AG09309 (cell line): ENCODE data around the gene S100A10.

ENCODE experiments used
- DNase-seq: peaks from one replicate; pipeline ENCODE4 v3.0.0-alpha.2; 2010; ENCODE audit warnings: low read depth
- H3K4me3 ChIP-seq: 2 replicates; pipeline ENCODE4 v1.5.1; 2011; ENCODE audit warnings: mild to moderate bottlenecking, low read depth, low read length, moderate library complexity; ENCODE audit not compliant: control insufficient read depth
- TF ChIP-seq, protein P1 (sequence below): IDR thresholded peaks from 2 replicates; pipeline ENCODE4 v1.5.1; 2011; ENCODE audit warnings: mild to moderate bottlenecking, low read depth, low read length, inconsistent platforms; ENCODE audit not compliant: insufficient read depth, control insufficient read depth; ENCODE audit errors: missing control alignments

Gene S100A10

DNA sequence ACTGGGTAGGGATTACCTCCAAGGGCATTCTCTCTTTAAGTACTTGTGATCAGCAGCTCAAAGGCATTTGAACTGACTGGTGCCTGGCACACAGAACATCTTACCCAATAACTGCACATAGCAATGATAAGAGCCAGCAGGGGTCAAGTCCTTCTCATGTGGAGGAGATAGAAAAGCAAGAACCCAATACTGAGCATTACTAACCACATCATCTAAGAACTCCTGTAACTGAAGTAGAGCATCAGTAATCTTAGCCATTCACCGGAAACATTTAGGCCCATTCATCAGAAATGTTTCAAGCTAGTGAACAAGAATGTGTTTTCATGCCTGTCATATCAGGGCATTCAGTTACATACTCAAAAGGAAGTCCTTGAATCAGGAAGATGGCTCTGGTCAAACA lies 50.8 kb downstream of the S100A10 start:
- TF ChIP-seq, protein P1, sequence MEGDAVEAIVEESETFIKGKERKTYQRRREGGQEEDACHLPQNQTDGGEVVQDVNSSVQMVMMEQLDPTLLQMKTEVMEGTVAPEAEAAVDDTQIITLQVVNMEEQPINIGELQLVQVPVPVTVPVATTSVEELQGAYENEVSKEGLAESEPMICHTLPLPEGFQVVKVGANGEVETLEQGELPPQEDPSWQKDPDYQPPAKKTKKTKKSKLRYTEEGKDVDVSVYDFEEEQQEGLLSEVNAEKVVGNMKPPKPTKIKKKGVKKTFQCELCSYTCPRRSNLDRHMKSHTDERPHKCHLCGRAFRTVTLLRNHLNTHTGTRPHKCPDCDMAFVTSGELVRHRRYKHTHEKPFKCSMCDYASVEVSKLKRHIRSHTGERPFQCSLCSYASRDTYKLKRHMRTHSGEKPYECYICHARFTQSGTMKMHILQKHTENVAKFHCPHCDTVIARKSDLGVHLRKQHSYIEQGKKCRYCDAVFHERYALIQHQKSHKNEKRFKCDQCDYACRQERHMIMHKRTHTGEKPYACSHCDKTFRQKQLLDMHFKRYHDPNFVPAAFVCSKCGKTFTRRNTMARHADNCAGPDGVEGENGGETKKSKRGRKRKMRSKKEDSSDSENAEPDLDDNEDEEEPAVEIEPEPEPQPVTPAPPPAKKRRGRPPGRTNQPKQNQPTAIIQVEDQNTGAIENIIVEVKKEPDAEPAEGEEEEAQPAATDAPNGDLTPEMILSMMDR = no peak
- no peak for DNase-seq
- no peak overlapping the region for H3K4me3 ChIP-seq

DNA sequence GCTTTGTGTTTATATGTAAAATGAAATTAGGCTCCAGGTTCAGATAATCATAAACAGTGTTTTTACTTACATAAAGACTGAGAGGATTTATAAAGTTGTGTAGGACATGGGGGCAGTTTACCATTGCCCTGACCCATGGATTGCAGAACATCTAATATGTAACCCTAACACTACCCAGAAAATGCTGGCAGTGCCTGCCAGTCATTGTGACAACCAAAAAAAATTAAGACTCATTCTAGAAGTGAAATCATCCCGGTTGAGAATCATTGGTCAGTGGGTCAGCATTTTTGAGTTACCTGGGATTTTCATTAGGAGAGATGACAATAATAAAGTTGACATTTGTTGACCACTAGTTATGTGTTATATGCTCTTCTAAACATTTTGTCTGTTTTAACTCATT lies 53.1 kb downstream of the S100A10 start:
- DNase-seq = no peak
- TF ChIP-seq, protein P1 = no peak
- H3K4me3 ChIP-seq = no peak overlapping the region

DNA sequence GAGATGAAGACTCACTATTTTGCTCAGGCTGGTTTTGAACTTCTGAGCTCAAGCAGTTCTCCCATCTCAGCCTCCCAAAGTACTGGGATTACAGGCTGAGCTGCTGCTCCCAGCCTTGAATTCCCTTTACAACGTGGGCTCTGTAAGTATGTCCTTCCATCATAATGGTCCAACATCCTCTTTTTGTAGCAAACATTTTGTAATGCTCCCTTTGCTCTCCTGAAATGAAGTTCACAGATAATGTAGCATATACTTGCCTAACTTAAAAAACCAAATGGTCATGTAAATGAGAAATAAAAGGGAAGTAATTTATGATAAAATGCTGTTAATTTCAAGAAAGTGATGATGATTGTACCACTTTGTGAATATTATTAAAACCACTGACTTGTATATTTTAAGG lies 53.9 kb downstream of the S100A10 start:
- no peak for DNase-seq
- no peak overlapping the region for H3K4me3 ChIP-seq
- TF ChIP-seq, protein P1 = no peak

DNA sequence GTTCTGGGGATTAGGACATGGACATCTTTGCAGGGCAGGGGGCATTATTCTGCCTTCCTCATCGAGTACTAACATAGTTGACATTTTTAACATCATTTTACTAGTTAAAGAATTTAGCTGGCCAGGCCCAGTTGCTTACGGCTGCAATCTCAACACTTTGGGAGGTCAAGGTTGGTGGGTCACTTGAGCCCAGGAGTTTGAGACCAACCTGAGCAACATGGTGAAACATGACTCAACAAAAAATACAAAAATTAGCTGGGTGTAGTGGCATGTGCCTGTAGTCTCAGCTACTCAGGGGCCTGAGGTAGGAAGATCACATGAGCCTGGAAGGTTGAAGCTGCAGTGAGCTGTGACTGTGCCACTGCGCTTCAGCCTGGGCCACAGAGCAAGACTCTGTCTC lies 54.5 kb downstream of the S100A10 start:
- H3K4me3 ChIP-seq = no peak overlapping the region
- TF ChIP-seq, protein P1 = no peak
- DNase-seq = no peak

DNA sequence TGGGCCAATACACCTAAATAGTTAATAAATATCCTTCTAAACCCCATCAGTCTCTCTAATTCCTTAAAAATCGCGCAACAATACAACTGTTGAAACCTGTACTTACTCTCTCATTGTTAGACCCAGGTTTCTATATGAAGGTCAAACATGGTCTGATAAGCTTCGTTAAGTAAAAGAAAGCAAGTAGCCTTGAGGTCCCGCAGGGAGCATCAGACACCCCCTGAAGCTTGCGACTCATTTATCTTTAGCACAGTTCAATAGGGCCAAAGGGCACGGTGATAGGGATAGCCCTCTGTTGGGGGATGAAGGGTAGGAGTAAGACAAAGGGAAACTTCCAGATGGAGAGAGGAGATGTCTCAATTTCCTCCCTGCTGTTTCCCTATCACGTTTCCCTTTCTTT lies 57.0 kb downstream of the S100A10 start:
- H3K4me3 ChIP-seq = no peak overlapping the region
- TF ChIP-seq, protein P1 = no peak
- no peak for DNase-seq

DNA sequence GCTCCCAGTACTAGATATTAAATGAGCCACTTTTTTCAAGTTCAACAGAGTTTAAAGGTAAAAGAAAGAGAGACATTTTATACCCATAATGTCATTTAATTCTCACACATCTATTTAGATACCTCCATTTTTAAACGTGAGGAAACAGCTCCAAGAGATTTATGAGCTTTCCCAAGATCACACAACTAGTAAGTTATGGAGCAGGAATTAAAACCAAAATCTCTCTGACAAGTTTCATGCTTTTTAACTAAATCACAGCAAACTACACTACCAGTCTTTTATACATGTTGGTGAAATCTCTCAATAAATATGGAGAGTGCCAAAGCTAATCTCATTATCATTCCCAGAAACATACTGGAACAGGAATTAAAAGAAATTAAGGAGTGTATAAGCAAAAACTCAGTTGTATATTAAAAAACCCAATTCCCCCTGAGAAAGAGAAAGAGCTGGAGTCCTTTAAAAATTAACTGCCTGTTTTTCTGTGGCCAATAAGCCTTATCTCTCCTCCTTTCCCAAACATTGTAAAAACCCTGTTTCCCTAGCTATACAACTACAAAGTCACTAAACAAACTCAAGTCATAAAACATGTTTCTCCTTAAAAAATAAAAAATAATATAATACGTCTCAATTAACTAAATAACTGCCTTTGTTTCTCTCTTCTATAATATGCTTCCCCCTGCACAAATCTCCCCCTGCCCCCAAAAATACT lies 57.6 kb downstream of the S100A10 start:
- no peak for DNase-seq
- TF ChIP-seq, protein P1 = no peak
- H3K4me3 ChIP-seq = no peak overlapping the region

DNA sequence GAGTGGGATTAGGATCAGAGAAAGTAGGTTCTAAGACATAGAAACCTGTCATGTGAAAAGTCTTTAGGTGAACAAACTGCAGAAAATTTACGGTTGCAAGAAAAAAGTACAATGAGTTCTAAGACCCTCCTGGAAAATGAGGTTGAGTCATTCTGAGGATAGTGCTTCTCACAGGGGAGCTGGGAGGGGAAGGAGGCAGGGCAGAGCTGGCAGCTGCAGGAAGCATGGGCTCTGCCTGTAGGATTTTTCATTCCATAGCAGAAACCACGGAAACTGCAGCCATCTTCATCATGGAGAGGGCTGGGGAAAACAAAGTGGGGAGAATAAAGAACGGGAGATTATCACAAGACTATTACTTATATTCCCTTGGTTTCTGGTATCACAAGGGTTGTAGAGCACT lies 58.5 kb downstream of the S100A10 start:
- TF ChIP-seq, protein P1 = no peak
- no peak overlapping the region for H3K4me3 ChIP-seq
- no peak for DNase-seq
